WTC11 (cell line): ENCODE measurements around the gene DGCR2.

Experiments used
- TCF7 ChIP-seq: sonication (generic); formaldehyde crosslinking; IDR thresholded peaks from 2 replicates; pipeline ENCODE4 v1.8.0; 2022; ENCODE audit warnings: mild to moderate bottlenecking, low read depth, missing genetic modification reagents, moderate library complexity
- TF ChIP-seq, protein P1 (sequence below): fragments of 200-600 bp; IDR thresholded peaks from 2 replicates; pipeline ENCODE4 v1.8.0; 2022; ENCODE audit warnings: antibody characterized with exemption
- TF ChIP-seq, protein P2 (sequence below): sonication (generic); formaldehyde crosslinking; IDR thresholded peaks from 2 replicates; pipeline ENCODE4 v1.8.0; 2022; ENCODE audit warnings: mild to moderate bottlenecking, missing genetic modification reagents
- TF ChIP-seq, protein P3 (sequence below): sonication (generic); formaldehyde crosslinking; IDR thresholded peaks from 2 replicates; pipeline ENCODE4 v1.8.1; 2023; ENCODE audit warnings: mild to moderate bottlenecking, missing genetic modification reagents, borderline replicate concordance

DNA sequence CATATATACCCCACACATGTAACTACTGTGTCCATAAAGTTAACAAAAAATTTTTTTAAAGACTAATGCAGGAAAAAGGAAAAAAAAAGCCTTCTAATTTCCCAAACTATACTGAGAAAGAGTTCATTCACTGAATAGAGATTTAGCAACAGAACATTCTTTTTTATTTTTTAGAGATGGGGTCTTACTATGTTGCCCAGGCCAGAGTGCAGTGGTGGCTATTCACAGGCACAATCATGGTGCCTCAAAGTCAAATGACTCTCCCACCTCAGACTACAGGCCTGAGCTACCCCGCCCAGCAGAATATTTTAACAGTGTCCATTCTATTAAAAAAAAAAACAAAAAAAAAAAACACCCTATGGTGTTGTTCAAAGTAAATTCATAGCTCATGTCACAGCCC is 25.7 kb downstream of the DGCR2 start:
- TF ChIP-seq, protein P1, sequence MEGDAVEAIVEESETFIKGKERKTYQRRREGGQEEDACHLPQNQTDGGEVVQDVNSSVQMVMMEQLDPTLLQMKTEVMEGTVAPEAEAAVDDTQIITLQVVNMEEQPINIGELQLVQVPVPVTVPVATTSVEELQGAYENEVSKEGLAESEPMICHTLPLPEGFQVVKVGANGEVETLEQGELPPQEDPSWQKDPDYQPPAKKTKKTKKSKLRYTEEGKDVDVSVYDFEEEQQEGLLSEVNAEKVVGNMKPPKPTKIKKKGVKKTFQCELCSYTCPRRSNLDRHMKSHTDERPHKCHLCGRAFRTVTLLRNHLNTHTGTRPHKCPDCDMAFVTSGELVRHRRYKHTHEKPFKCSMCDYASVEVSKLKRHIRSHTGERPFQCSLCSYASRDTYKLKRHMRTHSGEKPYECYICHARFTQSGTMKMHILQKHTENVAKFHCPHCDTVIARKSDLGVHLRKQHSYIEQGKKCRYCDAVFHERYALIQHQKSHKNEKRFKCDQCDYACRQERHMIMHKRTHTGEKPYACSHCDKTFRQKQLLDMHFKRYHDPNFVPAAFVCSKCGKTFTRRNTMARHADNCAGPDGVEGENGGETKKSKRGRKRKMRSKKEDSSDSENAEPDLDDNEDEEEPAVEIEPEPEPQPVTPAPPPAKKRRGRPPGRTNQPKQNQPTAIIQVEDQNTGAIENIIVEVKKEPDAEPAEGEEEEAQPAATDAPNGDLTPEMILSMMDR, result no peak
- no peak for TF ChIP-seq TCF7 (CRISPR knock-in tag)
- TF ChIP-seq, protein P2, sequence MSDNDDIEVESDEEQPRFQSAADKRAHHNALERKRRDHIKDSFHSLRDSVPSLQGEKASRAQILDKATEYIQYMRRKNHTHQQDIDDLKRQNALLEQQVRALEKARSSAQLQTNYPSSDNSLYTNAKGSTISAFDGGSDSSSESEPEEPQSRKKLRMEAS (CRISPR knock-in tag), result no peak
- TF ChIP-seq, protein P3, sequence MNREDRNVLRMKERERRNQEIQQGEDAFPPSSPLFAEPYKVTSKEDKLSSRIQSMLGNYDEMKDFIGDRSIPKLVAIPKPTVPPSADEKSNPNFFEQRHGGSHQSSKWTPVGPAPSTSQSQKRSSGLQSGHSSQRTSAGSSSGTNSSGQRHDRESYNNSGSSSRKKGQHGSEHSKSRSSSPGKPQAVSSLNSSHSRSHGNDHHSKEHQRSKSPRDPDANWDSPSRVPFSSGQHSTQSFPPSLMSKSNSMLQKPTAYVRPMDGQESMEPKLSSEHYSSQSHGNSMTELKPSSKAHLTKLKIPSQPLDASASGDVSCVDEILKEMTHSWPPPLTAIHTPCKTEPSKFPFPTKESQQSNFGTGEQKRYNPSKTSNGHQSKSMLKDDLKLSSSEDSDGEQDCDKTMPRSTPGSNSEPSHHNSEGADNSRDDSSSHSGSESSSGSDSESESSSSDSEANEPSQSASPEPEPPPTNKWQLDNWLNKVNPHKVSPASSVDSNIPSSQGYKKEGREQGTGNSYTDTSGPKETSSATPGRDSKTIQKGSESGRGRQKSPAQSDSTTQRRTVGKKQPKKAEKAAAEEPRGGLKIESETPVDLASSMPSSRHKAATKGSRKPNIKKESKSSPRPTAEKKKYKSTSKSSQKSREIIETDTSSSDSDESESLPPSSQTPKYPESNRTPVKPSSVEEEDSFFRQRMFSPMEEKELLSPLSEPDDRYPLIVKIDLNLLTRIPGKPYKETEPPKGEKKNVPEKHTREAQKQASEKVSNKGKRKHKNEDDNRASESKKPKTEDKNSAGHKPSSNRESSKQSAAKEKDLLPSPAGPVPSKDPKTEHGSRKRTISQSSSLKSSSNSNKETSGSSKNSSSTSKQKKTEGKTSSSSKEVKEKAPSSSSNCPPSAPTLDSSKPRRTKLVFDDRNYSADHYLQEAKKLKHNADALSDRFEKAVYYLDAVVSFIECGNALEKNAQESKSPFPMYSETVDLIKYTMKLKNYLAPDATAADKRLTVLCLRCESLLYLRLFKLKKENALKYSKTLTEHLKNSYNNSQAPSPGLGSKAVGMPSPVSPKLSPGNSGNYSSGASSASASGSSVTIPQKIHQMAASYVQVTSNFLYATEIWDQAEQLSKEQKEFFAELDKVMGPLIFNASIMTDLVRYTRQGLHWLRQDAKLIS, result no peak
